ENCODE data around the gene TNFRSF12A.

Gene TNFRSF12A

DNA sequence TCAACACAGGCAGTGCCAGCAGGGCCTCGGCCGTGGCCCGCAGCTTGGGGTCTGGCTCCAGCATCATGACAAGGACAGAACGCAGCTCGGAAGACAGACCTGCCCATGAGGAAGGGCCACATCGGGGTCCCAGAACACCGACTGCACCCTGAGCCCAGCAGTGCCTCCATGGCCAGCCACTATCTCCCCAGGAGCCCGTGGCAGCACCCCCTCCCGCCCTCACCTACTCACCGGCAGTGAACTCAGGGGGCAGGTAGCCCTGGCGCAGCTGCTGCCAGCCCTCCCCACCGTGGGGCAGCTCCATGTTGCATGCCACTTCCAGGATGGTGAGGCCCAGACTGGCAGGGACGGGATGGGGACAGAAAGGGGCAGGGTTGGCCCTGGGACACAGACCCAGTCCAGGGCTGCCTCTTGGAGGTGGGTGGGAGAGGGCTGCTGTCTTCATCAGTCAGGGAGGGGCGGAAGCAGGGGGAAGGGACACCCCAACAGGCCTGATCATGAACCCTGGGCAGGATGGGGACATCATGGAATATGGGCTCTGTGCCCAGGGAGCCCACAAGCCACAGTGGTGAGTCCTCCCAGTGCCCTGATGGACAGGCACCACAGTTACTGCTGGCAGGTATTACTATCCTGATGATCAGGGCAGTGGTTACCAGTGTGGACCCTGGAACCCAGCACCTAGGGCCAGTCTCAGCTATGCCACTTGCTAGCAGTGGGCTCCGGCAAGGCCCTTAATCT is 45.7 kb upstream of the TNFRSF12A start:
- in situ Hi-C loops (cut with MboI; ENCODE audit: low sequenced_read_pairs, unreplicated experiment): no loop called here
- TF ChIP-seq, protein P1, sequence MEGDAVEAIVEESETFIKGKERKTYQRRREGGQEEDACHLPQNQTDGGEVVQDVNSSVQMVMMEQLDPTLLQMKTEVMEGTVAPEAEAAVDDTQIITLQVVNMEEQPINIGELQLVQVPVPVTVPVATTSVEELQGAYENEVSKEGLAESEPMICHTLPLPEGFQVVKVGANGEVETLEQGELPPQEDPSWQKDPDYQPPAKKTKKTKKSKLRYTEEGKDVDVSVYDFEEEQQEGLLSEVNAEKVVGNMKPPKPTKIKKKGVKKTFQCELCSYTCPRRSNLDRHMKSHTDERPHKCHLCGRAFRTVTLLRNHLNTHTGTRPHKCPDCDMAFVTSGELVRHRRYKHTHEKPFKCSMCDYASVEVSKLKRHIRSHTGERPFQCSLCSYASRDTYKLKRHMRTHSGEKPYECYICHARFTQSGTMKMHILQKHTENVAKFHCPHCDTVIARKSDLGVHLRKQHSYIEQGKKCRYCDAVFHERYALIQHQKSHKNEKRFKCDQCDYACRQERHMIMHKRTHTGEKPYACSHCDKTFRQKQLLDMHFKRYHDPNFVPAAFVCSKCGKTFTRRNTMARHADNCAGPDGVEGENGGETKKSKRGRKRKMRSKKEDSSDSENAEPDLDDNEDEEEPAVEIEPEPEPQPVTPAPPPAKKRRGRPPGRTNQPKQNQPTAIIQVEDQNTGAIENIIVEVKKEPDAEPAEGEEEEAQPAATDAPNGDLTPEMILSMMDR (IDR thresholded peaks at IDR 0.05; ENCODE audit: borderline replicate concordance, control extremely low read depth, extremely low read depth, insufficient read depth, missing control alignments): no peak
- DNase-seq (ENCODE audit: low spot score): no peak

DNA sequence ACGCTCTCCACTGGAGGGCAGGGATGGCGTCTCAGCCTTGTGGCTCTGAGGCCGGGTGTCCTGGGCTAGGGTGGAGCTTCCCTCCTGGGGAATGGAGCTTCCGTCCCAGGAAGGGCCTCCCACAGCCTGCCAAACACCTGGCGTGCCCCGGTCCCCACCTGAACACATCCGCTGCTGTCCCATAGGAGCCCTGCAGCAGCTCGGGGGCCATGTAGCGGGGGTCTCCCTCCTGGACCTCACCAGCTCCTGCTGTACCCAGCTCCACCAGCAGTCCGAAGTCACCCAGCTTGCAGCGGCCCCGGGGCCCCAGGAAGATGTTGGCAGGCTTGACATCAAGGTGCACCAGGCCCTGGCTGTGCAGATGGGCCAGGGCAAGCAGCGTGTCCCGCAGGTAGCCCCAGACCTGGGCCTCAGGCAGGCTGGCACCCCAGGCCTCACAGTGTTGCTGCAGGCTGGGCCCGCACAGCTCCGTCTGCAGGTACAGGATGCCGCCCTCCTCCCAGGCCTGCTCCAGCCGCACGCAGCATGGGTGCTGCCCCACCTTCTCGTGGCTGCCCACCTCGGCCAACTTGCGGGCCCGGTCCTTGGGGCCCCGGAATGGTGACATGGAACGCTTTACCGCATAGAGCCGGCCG is 44.9 kb upstream of the TNFRSF12A start:
- DNase-seq (ENCODE audit: low spot score): no peak
- TF ChIP-seq, protein P1 (IDR thresholded peaks at IDR 0.05; ENCODE audit: borderline replicate concordance, control extremely low read depth, extremely low read depth, insufficient read depth, missing control alignments): no peak
- in situ Hi-C loops (cut with MboI; ENCODE audit: low sequenced_read_pairs, unreplicated experiment): no loop called here

DNA sequence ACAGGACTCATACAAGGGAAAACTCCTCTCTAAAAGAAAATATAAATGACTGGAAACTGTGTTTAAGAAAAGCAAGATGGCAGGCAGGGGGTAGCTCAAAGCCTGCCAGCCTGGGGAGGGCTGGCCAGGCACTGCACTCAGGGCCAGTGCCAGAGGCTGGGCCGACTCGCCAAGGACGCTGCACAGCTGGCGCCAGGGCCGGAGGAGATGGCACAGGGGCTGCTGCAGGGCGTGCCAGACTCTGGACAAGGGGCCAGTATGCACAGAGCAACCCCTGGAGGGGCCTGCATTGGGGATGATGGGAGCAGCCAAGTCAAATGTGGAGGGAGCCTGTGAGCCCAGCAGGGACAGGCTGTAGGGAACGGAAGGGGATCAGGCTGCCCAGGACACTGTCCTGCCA is 44.0 kb upstream of the TNFRSF12A start:
- no peak for DNase-seq (ENCODE audit: low spot score)
- in situ Hi-C loops (cut with MboI; ENCODE audit: low sequenced_read_pairs, unreplicated experiment): no loop called here
- TF ChIP-seq, protein P1 (IDR thresholded peaks at IDR 0.05; ENCODE audit: borderline replicate concordance, control extremely low read depth, extremely low read depth, insufficient read depth, missing control alignments): no peak

DNA sequence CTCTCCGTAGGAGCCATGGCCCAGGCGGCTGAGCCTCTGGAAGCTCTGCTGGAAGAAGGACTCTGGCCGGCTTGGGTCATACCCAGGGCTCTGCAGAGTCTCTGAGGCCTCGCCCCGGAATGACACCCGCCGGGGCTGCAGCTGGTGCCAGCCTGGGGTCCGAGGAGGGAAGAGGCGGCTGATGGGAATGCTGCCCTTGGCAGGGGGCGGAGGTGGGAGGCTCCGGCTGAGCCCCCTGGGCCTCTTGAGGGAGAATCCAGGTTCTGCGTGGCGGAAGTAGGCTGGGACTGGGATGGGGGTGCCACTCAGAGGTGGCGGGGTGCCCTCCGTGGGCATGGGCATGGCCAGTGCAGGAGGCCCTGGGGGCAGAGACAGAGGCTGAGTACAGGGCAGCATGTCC is 43.5 kb upstream of the TNFRSF12A start:
- in situ Hi-C loops (cut with MboI; ENCODE audit: low sequenced_read_pairs, unreplicated experiment): no loop called here
- TF ChIP-seq, protein P1 (IDR thresholded peaks at IDR 0.05; ENCODE audit: borderline replicate concordance, control extremely low read depth, extremely low read depth, insufficient read depth, missing control alignments): no peak
- no peak for DNase-seq (ENCODE audit: low spot score)

DNA sequence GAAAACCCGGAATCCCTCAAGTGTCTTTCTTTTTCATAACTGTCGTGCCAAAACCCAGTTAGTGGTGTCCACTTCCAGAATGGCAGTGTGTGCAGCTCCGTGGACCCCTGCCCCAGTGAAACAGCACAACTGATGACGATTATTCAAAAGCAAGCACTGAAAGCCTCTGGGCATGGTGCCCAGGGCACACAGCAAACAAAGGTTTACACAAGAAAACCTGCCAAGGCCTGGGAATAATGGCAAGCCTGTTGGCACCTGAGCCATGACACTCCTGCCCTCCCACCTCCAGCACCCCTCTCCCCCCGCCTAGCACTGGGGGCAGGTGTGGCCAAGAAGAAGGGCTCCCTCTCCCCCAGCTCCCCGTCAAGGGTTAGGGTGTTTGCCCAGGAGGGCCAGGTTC is 42.7 kb upstream of the TNFRSF12A start:
- in situ Hi-C loops (cut with MboI; ENCODE audit: low sequenced_read_pairs, unreplicated experiment): no loop called here
- DNase-seq (ENCODE audit: low spot score): no peak
- TF ChIP-seq, protein P1 (IDR thresholded peaks at IDR 0.05; ENCODE audit: borderline replicate concordance, control extremely low read depth, extremely low read depth, insufficient read depth, missing control alignments): no peak

DNA sequence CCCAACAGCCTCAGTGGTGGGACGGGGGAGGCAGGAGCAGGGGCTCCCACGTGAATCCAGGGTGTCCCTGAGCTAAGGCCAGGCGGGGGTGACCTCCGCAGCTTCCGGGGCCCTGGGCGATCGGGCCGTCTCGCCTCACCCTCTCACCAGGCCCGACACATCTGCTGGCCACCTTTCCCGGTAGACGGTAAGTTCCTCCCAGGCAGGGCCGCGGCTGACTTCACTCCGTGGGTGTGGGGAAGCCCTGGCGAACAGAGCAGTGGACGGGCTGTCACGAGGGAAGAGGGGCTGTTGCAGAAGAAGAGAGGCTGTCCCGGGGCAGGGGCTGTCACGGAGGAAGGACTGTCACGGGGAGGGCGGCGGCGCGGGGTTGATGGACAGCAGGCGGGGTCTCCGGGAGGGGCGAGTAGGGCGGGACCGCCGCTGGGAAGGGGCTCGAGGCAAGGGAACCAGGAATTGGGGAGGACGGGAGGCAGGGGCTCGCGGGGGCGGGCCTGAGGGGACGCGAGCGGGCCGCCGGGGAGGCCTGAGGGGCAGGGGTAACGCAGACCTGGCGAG is 40.4 kb upstream of the TNFRSF12A start:
- TF ChIP-seq, protein P1 (IDR thresholded peaks at IDR 0.05; ENCODE audit: borderline replicate concordance, control extremely low read depth, extremely low read depth, insufficient read depth, missing control alignments): no peak
- in situ Hi-C loops (cut with MboI; ENCODE audit: low sequenced_read_pairs, unreplicated experiment): no loop called here
- DNase-seq (ENCODE audit: low spot score): no peak
